GM23338 (cell line): ENCODE results near the gene CKB. TPM values are rescaled to one million over a fixed set of nuclear protein-coding genes. Genes with fewer than 3 reads are reported as not detected.

Source experiments
- ATAC-seq: fragments of 200-7000 bp; cut with Tn5 transposase; 3 replicates; pipeline ENCODE4 v1.9.1; 2020
- DNase-seq: peaks from one replicate; pipeline ENCODE4 v3.0.0-alpha.2; 2015; ENCODE audit warnings: low spot score
- H2AFZ ChIP-seq: fragments of 200-600 bp; sonication (generic); 2 replicates; pipeline ENCODE4 v1.8.0; 2016; ENCODE audit warnings: antibody characterized with exemption, mild to moderate bottlenecking, moderate library complexity
- H3F3A ChIP-seq: fragments of 200-600 bp; sonication (generic); replicated peaks from 2 replicates; pipeline ENCODE4 v1.8.0; 2017; ENCODE audit warnings: antibody characterized with exemption, mixed run types, low read depth
- H3K27ac ChIP-seq: fragments of 200-600 bp; sonication (generic); 2 replicates; pipeline ENCODE4 v1.6.1; 2016; ENCODE audit warnings: low read depth
- H3K27me3 ChIP-seq: fragments of 200-600 bp; sonication (generic); 2 replicates; pipeline ENCODE4 v1.8.0; 2016; ENCODE audit warnings: mild to moderate bottlenecking, mixed run types, moderate library complexity; ENCODE audit not compliant: insufficient read depth
- H3K36me3 ChIP-seq: fragments of 200-600 bp; sonication (generic); 2 replicates; pipeline ENCODE4 v1.8.0; 2016; ENCODE audit warnings: mild to moderate bottlenecking; ENCODE audit not compliant: insufficient read depth
- H3K4me1 ChIP-seq: fragments of 200-600 bp; sonication (generic); 2 replicates; pipeline ENCODE4 v1.8.0; 2016; ENCODE audit warnings: mild to moderate bottlenecking, moderate library complexity; ENCODE audit not compliant: insufficient read depth
- H3K4me2 ChIP-seq: fragments of 200-600 bp; sonication (generic); 2 replicates; pipeline ENCODE4 v1.7.1; 2017; ENCODE audit warnings: mixed run types
- H3K4me3 ChIP-seq: fragments of 200-600 bp; sonication (generic); 2 replicates; pipeline ENCODE4 v1.6.1; 2016; ENCODE audit warnings: mixed run types
- H3K79me2 ChIP-seq: fragments of 200-600 bp; sonication (generic); replicated peaks from 2 replicates; pipeline ENCODE4 v1.8.0; 2017; ENCODE audit warnings: mild to moderate bottlenecking; ENCODE audit not compliant: insufficient read depth
- H3K9me2 ChIP-seq: fragments of 200-600 bp; sonication (generic); 2 replicates; pipeline ENCODE4 v1.8.0; 2017; ENCODE audit not compliant: insufficient read depth
- H4K20me1 ChIP-seq: fragments of 200-600 bp; sonication (generic); replicated peaks from 2 replicates; pipeline ENCODE4 v1.8.0; 2017; ENCODE audit warnings: mild to moderate bottlenecking; ENCODE audit not compliant: insufficient read depth
- H3K27ac Mint-ChIP-seq: 2 replicates; pipeline ENCODE4 v1.8.0; 2020; ENCODE audit warnings: inconsistent platforms, mild to moderate bottlenecking, moderate library complexity, mixed read lengths
- H3K27me3 Mint-ChIP-seq: 3 replicates; pipeline ENCODE4 v1.8.0; 2022; ENCODE audit warnings: low read depth, mild to moderate bottlenecking, moderate library complexity, mixed read lengths, inconsistent platforms; ENCODE audit not compliant: insufficient read depth, poor library complexity
- H3K36me3 Mint-ChIP-seq: 3 replicates; pipeline ENCODE4 v1.8.0; 2021; ENCODE audit warnings: low read depth, mild to moderate bottlenecking, inconsistent platforms, moderate library complexity, mixed read lengths
- H3K4me1 Mint-ChIP-seq: 3 replicates; pipeline ENCODE4 v1.8.0; 2020; ENCODE audit warnings: mild to moderate bottlenecking, inconsistent platforms, mixed read lengths
- H3K4me3 Mint-ChIP-seq: 3 replicates; pipeline ENCODE4 v1.8.0; 2021; ENCODE audit warnings: moderate library complexity, mild to moderate bottlenecking, inconsistent platforms, mixed read lengths
- H3K9me3 Mint-ChIP-seq: 3 replicates; pipeline ENCODE4 v1.8.0; 2020; ENCODE audit warnings: moderate library complexity, mild to moderate bottlenecking, inconsistent platforms, mixed read lengths
- CREB1 ChIP-seq: fragments of 250-450 bp; sonication (Bioruptor Pico); IDR thresholded peaks from 2 replicates; pipeline ENCODE4 v1.5.0; 2020; ENCODE audit warnings: low read depth, mild to moderate bottlenecking, moderate library complexity
- CTCF ChIP-seq, 2 experiments: fragments of 200-600 bp in 1 of 2; sonication (generic) in 1 of 2; conservative IDR thresholded peaks; 2 replicates each; pipeline versions ENCODE4 v1.5.1 to v1.6.1; 2016 to 2017; ENCODE audit warnings: antibody characterized with exemption in 2 of 2, low read depth in 2 of 2, mild to moderate bottlenecking in 2 of 2, moderate library complexity in 1 of 2
- EZH2 ChIP-seq: fragments of 200-600 bp; sonication (generic); IDR thresholded peaks from one replicate; pipeline ENCODE4 v1.8.0; 2017; ENCODE audit warnings: antibody characterized with exemption, mild to moderate bottlenecking, low read depth; ENCODE audit not compliant: unreplicated experiment
- EZH2phosphoT487 ChIP-seq: fragments of 200-600 bp; sonication (generic); IDR thresholded peaks from one replicate; pipeline ENCODE4 v1.8.1; 2018; ENCODE audit warnings: antibody characterized with exemption; ENCODE audit not compliant: unreplicated experiment
- JUNB ChIP-seq: IDR thresholded peaks from one replicate; pipeline ENCODE4 v1.6.1; 2016; ENCODE audit warnings: antibody characterized with exemption; ENCODE audit not compliant: unreplicated experiment
- NANOG ChIP-seq: IDR thresholded peaks from 2 replicates; pipeline ENCODE4 v1.6.1; 2016; ENCODE audit warnings: antibody characterized with exemption, borderline replicate concordance
- POLR2AphosphoS5 ChIP-seq: IDR thresholded peaks from 2 replicates; pipeline ENCODE4 v1.6.1; 2016; ENCODE audit warnings: antibody characterized with exemption, low read depth
- STAT1 ChIP-seq: IDR thresholded peaks from one replicate; pipeline ENCODE4 v1.6.1; 2016; ENCODE audit warnings: antibody characterized with exemption; ENCODE audit not compliant: unreplicated experiment
- ZNF114 ChIP-seq: fragments of 250-450 bp; sonication (Bioruptor Pico); IDR thresholded peaks from 2 replicates; pipeline ENCODE4 v1.5.0; 2020; ENCODE audit warnings: mild to moderate bottlenecking, moderate library complexity
- ZNF331 ChIP-seq: fragments of 250-450 bp; sonication (Bioruptor Pico); IDR thresholded peaks from 2 replicates; pipeline ENCODE4 v1.5.0; 2020; ENCODE audit warnings: low read depth, mild to moderate bottlenecking, moderate library complexity
- ZNF462 ChIP-seq: fragments of 250-450 bp; sonication (Bioruptor Pico); IDR thresholded peaks from 2 replicates; pipeline ENCODE4 v1.5.0; 2020; ENCODE audit warnings: mild to moderate bottlenecking, moderate library complexity
- polyA plus RNA-seq: library from polyadenylated mRNA; unstranded; fragments of >200 nt; fragmentation: Nextera tagmentation; extraction: Ambion mirVana; gene quantifications from 2 replicates; pipeline ENCODE4 v1.2.1, GENCODE V29; 2016
- total RNA-seq: library from RNA; depleted of rRNA; stranded (reverse); fragments of >200 nt; shearing (Covaris generic); gene quantifications from 2 replicates; pipeline ENCODE4 v1.2.3, GENCODE V29; 2014
- TF ChIP-seq, protein P1 (sequence below): IDR thresholded peaks from one replicate; pipeline ENCODE4 v1.6.1; 2018; ENCODE audit warnings: antibody characterized with exemption; ENCODE audit not compliant: unreplicated experiment
- TF ChIP-seq, protein P2 (sequence below): IDR thresholded peaks from 2 replicates; pipeline ENCODE4 v1.6.1; 2016; ENCODE audit warnings: antibody characterized with exemption

Gene CKB
- total and polyA plus RNA-seq, 2 experiments from 2014 or later = 604 to 852 TPM

DNA sequence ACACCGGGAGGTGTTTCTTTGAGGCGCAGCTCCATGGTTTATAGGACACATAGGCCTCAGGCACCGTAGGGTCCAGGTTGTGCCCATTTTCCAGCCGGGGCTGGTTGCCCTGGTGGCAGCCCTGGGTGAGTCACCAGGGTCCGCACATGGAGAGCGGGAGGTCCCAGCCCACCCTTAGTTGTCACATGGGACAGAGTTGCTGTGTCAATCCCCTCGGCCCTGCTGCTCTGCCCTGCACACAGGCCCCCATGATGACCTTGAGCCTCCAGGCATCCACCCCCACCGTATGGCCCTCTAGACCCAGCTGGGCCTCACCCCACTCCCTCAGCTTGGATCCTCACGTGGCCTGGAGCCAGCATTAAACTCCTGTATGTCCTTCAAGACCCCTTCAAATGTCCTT lies 14.1 kb upstream of the CKB start:
- no peak overlapping the region for H3K27ac Mint-ChIP-seq
- no peak for ATAC-seq

More for the DNA sequence above, 14.1 kb upstream of the CKB start:
- peaks cover 10% of the 10 kb centered on the region for H3K27me3 Mint-ChIP-seq
- H3K9me3 Mint-ChIP-seq = no peaks in the 10 kb centered on the region
- DNase-seq = no peak
- no peaks in the 10 kb centered on the region for H3K9me2 ChIP-seq
- peaks cover 4% of the 10 kb centered on the region; the same call in 2 of the 3 replicates for H3K4me1 Mint-ChIP-seq
- H3K4me3 ChIP-seq = no peak overlapping the region
- no peaks in the 10 kb centered on the region; the same call in 1 of the 2 replicates for H3K27me3 ChIP-seq
- no peaks in the 10 kb centered on the region; the same call in 1 of the 2 replicates for H4K20me1 ChIP-seq
- no peaks in the 10 kb centered on the region for H3K36me3 ChIP-seq
- no peak overlapping the region for H3K27ac ChIP-seq
- H3K79me2 ChIP-seq = no peaks in the 10 kb centered on the region
- no peak for TF ChIP-seq EZH2
- TF ChIP-seq NANOG = no peak
- no peak for TF ChIP-seq EZH2phosphoT487
- TF ChIP-seq STAT1 = no peak
- TF ChIP-seq ZNF331 (CRISPR knock-in tag) = no peak
- TF ChIP-seq, protein P1, sequence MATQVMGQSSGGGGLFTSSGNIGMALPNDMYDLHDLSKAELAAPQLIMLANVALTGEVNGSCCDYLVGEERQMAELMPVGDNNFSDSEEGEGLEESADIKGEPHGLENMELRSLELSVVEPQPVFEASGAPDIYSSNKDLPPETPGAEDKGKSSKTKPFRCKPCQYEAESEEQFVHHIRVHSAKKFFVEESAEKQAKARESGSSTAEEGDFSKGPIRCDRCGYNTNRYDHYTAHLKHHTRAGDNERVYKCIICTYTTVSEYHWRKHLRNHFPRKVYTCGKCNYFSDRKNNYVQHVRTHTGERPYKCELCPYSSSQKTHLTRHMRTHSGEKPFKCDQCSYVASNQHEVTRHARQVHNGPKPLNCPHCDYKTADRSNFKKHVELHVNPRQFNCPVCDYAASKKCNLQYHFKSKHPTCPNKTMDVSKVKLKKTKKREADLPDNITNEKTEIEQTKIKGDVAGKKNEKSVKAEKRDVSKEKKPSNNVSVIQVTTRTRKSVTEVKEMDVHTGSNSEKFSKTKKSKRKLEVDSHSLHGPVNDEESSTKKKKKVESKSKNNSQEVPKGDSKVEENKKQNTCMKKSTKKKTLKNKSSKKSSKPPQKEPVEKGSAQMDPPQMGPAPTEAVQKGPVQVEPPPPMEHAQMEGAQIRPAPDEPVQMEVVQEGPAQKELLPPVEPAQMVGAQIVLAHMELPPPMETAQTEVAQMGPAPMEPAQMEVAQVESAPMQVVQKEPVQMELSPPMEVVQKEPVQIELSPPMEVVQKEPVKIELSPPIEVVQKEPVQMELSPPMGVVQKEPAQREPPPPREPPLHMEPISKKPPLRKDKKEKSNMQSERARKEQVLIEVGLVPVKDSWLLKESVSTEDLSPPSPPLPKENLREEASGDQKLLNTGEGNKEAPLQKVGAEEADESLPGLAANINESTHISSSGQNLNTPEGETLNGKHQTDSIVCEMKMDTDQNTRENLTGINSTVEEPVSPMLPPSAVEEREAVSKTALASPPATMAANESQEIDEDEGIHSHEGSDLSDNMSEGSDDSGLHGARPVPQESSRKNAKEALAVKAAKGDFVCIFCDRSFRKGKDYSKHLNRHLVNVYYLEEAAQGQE = no peak
- TF ChIP-seq ZNF114 (CRISPR knock-in tag) = no peak
- no peak for TF ChIP-seq CREB1 (CRISPR knock-in tag)
- no peak for TF ChIP-seq ZNF462 (CRISPR knock-in tag)
- TF ChIP-seq CTCF (conservative IDR thresholded peaks at IDR 0.05; ENCODE audit: low read depth in 2 of 2) = no peak
- TF ChIP-seq POLR2AphosphoS5 = no peak
- TF ChIP-seq, protein P2, sequence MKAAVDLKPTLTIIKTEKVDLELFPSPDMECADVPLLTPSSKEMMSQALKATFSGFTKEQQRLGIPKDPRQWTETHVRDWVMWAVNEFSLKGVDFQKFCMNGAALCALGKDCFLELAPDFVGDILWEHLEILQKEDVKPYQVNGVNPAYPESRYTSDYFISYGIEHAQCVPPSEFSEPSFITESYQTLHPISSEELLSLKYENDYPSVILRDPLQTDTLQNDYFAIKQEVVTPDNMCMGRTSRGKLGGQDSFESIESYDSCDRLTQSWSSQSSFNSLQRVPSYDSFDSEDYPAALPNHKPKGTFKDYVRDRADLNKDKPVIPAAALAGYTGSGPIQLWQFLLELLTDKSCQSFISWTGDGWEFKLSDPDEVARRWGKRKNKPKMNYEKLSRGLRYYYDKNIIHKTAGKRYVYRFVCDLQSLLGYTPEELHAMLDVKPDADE = no peak
- TF ChIP-seq JUNB = no peak
- no peaks in the 10 kb centered on the region for H3F3A ChIP-seq
- H3K4me2 ChIP-seq = no peak overlapping the region
- no peaks in the 10 kb centered on the region for H3K36me3 Mint-ChIP-seq
- H3K4me1 ChIP-seq = peaks cover under 1% of the 10 kb centered on the region; the same call in 1 of the 2 replicates
- H3K4me3 Mint-ChIP-seq = no peak overlapping the region
- H2AFZ ChIP-seq = no peak overlapping the region
